Upper lobe of left lung (tissue), 4 donors: ENCODE results near the gene SNED1.
"Not testable (repeated sequence)": the region's sequence is repeated elsewhere in the genome, so short reads cannot be mapped to it uniquely, and the experiment has no call there.

Experiments
- POLR2A ChIP-seq, 4 donors: fragments of 450-650 bp; IDR thresholded peaks; one replicate each; pipeline ENCODE4 v1.5.1; 2016 to 2017; ENCODE audit warnings: antibody characterized with exemption in 4 of 4, mild to moderate bottlenecking in 2 of 4
- TF ChIP-seq, protein P1 (sequence below), 6 experiments: fragments of 450-650 bp in 4 of 6; fragments of 200-600 bp in 2 of 6; sonication (generic) in 2 of 6; IDR thresholded peaks; one replicate each; pipeline ENCODE4 v1.5.1; 2016 to 2019; ENCODE audit warnings: antibody characterized with exemption in 6 of 6

DNA sequence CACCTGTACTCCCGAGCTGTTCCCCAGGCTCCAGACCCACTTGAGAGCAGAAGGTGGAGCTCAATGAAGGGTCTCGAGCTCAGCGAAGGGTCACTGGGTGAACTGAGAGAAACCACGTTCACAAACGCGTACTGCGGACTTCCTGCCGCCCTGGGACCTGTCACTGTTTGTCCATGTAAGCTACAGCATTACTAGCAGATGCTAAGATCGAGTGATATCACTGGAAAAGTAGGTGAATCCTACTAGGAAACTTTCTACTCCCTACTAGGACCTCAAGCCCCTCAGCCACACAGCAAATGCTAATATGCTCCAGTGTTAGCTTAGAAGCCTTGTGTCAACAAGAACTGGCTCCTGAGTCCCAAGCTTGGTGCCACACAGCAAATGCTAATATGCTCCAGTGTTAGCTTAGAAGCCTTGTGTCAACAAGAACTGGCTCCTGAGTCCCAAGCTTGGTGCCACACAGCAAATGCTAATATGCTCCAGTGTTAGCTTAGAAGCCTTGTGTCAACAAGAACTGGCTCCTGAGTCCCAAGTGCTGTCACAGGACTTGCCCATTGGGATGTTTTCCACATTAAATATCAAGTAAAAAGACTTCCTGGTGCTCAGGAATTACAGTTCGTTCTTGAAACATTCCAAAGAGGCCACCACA lies 94.8 kb downstream of the SNED1 start:
- TF ChIP-seq, protein P1, sequence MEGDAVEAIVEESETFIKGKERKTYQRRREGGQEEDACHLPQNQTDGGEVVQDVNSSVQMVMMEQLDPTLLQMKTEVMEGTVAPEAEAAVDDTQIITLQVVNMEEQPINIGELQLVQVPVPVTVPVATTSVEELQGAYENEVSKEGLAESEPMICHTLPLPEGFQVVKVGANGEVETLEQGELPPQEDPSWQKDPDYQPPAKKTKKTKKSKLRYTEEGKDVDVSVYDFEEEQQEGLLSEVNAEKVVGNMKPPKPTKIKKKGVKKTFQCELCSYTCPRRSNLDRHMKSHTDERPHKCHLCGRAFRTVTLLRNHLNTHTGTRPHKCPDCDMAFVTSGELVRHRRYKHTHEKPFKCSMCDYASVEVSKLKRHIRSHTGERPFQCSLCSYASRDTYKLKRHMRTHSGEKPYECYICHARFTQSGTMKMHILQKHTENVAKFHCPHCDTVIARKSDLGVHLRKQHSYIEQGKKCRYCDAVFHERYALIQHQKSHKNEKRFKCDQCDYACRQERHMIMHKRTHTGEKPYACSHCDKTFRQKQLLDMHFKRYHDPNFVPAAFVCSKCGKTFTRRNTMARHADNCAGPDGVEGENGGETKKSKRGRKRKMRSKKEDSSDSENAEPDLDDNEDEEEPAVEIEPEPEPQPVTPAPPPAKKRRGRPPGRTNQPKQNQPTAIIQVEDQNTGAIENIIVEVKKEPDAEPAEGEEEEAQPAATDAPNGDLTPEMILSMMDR (IDR thresholded peaks at IDR 0.05): not testable (repeated sequence)
- TF ChIP-seq POLR2A (IDR thresholded peaks at IDR 0.05): not testable (repeated sequence)
